Measurements from ENCODE around the gene FSD1.
"Not testable (repeated sequence)": the region's sequence is repeated elsewhere in the genome, so short reads cannot be mapped to it uniquely, and the experiment has no call there.

Gene FSD1

GRCh38 chr19:4268816-4269430, 35.5 kb upstream of the FSD1 start:
- Histone ChIP-seq H3K4me3 (ENCODE audit: low read length) (no peak overlapping the region), H3K27me3 (ENCODE audit: control insufficient read depth, insufficient read depth, low read length) (no peaks in the 10 kb centered on the region), H3K27ac (ENCODE audit: low read length) (no peak overlapping the region), H3K9me3 (ENCODE audit: control insufficient read depth, insufficient read depth, low read length) (no peaks in the 10 kb centered on the region), H3K36me3 (ENCODE audit: control insufficient read depth, insufficient read depth, low read length) (peaks cover 10% of the 10 kb centered on the region), H3K4me1 (ENCODE audit: control insufficient read depth, insufficient read depth, low read length) (no peaks in the 10 kb centered on the region; the same call in 1 of the 2 replicates)
- no peak for DNase-seq (ENCODE audit: low read depth, low spot score)
- no CpG with 5 or more reads among the region's 13 CpGs for WGBS (ENCODE audit: insufficient coverage, insufficient read length)

GRCh38 chr19:4272894-4273293, 31.5 kb upstream of the FSD1 start:
- Histone ChIP-seq H3K27ac (ENCODE audit: low read length) (no peak overlapping the region), H3K9me3 (ENCODE audit: control insufficient read depth, insufficient read depth, low read length) (no peaks in the 10 kb centered on the region), H3K4me1 (ENCODE audit: control insufficient read depth, insufficient read depth, low read length) (no peaks in the 10 kb centered on the region; the same call in 1 of the 2 replicates), H3K4me3 (ENCODE audit: low read length) (no peak overlapping the region), H3K36me3 (ENCODE audit: control insufficient read depth, insufficient read depth, low read length) (peaks cover 8% of the 10 kb centered on the region), H3K27me3 (ENCODE audit: control insufficient read depth, insufficient read depth, low read length) (no peaks in the 10 kb centered on the region)
- no CpG with 5 or more reads among the region's 10 CpGs for WGBS (ENCODE audit: insufficient coverage, insufficient read length)
- DNase-seq (ENCODE audit: low read depth, low spot score), result no peak

GRCh38 chr19:4274321-4274686, 30.1 kb upstream of the FSD1 start:
- not testable (repeated sequence) for H3K27me3 ChIP-seq (ENCODE audit: control insufficient read depth, insufficient read depth, low read length); H3K27ac ChIP-seq (ENCODE audit: low read length); H3K4me1 ChIP-seq (ENCODE audit: control insufficient read depth, insufficient read depth, low read length); H3K9me3 ChIP-seq (ENCODE audit: control insufficient read depth, insufficient read depth, low read length); H3K4me3 ChIP-seq (ENCODE audit: low read length); H3K36me3 ChIP-seq (ENCODE audit: control insufficient read depth, insufficient read depth, low read length); DNase-seq (ENCODE audit: low read depth, low spot score)
- no CpG with 5 or more reads among the region's 6 CpGs for WGBS (ENCODE audit: insufficient coverage, insufficient read length)

GRCh38 chr19:4277191-4277696, 27.2 kb upstream of the FSD1 start:
- Histone ChIP-seq H3K4me3 (ENCODE audit: low read length) (no peak overlapping the region), H3K27me3 (ENCODE audit: control insufficient read depth, insufficient read depth, low read length) (peaks cover 13% of the 10 kb centered on the region; the same call in 1 of the 2 replicates), H3K36me3 (ENCODE audit: control insufficient read depth, insufficient read depth, low read length) (no peaks in the 10 kb centered on the region), H3K9me3 (ENCODE audit: control insufficient read depth, insufficient read depth, low read length) (no peaks in the 10 kb centered on the region), H3K27ac (ENCODE audit: low read length) (no peak overlapping the region), H3K4me1 (ENCODE audit: control insufficient read depth, insufficient read depth, low read length) (0 out of 2 replicates have a peak, but pooled peaks cover 1% of the 10 kb centered on the region)
- WGBS (ENCODE audit: insufficient coverage, insufficient read length), result no CpG with 5 or more reads among the region's 16 CpGs
- no peak for DNase-seq (ENCODE audit: low read depth, low spot score)

GRCh38 chr19:4278010-4278409, 26.4 kb upstream of the FSD1 start:
- Histone ChIP-seq H3K27ac (ENCODE audit: low read length) (no peak overlapping the region), H3K9me3 (ENCODE audit: control insufficient read depth, insufficient read depth, low read length) (no peaks in the 10 kb centered on the region), H3K27me3 (ENCODE audit: control insufficient read depth, insufficient read depth, low read length) (peaks cover 13% of the 10 kb centered on the region; the same call in 1 of the 2 replicates), H3K4me1 (ENCODE audit: control insufficient read depth, insufficient read depth, low read length) (0 out of 2 replicates have a peak, but pooled peaks cover 1% of the 10 kb centered on the region), H3K4me3 (ENCODE audit: low read length) (no peak overlapping the region), H3K36me3 (ENCODE audit: control insufficient read depth, insufficient read depth, low read length) (no peaks in the 10 kb centered on the region)
- no CpG with 5 or more reads among the region's 4 CpGs for WGBS (ENCODE audit: insufficient coverage, insufficient read length)
- DNase-seq (ENCODE audit: low read depth, low spot score), result no peak

GRCh38 chr19:4278419-4279266, 25.8 kb upstream of the FSD1 start, which contains the start of gene SHD:
SHD (plus strand) TSS chr19:4279266; CDS start chr19:4280064, 798 bp downstream.
- DNase-seq (ENCODE audit: low read depth, low spot score), result no peak
- peaks cover 13% of the 10 kb centered on the region; the same call in 1 of the 2 replicates for H3K27me3 ChIP-seq (ENCODE audit: control insufficient read depth, insufficient read depth, low read length)
- H3K4me3 ChIP-seq (ENCODE audit: low read length), result peak within 1 kb of the TSS; percentile 70; the same call in 1 of the 2 replicates
- no peaks in the 10 kb centered on the region for H3K36me3 ChIP-seq (ENCODE audit: control insufficient read depth, insufficient read depth, low read length)
- no CpG with 5 or more reads among the region's 44 CpGs for WGBS (ENCODE audit: insufficient coverage, insufficient read length)
- no peaks in the 10 kb centered on the region for H3K9me3 ChIP-seq (ENCODE audit: control insufficient read depth, insufficient read depth, low read length)
- 0 out of 2 replicates have a peak, but pooled peaks cover 1% of the 10 kb centered on the region for H3K4me1 ChIP-seq (ENCODE audit: control insufficient read depth, insufficient read depth, low read length)
- H3K27ac ChIP-seq (ENCODE audit: low read length), result no peak within 1 kb of the TSS

GRCh38 chr19:4279267-4279529, 25.2 kb upstream of the FSD1 start:
- 0 out of 2 replicates have a peak, but pooled peaks cover 1% of the 10 kb centered on the region for H3K4me1 ChIP-seq (ENCODE audit: control insufficient read depth, insufficient read depth, low read length)
- no peaks in the 10 kb centered on the region for H3K36me3 ChIP-seq (ENCODE audit: control insufficient read depth, insufficient read depth, low read length)
- H3K27me3 ChIP-seq (ENCODE audit: control insufficient read depth, insufficient read depth, low read length), result peaks cover 13% of the 10 kb centered on the region; the same call in 1 of the 2 replicates
- WGBS (ENCODE audit: insufficient coverage, insufficient read length), result no CpG with 5 or more reads among the region's 30 CpGs
- no peak for DNase-seq (ENCODE audit: low read depth, low spot score)
- no peaks in the 10 kb centered on the region for H3K9me3 ChIP-seq (ENCODE audit: control insufficient read depth, insufficient read depth, low read length)
- no peak overlapping the region for H3K27ac ChIP-seq (ENCODE audit: low read length)
- peak overlapping the region; percentile 70; the same call in 1 of the 2 replicates for H3K4me3 ChIP-seq (ENCODE audit: low read length)

- Histone ChIP-seq H3K27me3 (ENCODE audit: control insufficient read depth, insufficient read depth, low read length) (peaks cover 13% of the 10 kb centered on the region; the same call in 1 of the 2 replicates), H3K4me3 (ENCODE audit: low read length) (peak overlapping the region; percentile 70; the same call in 1 of the 2 replicates), H3K4me1 (ENCODE audit: control insufficient read depth, insufficient read depth, low read length) (0 out of 2 replicates have a peak, but pooled peaks cover 1% of the 10 kb centered on the region), H3K27ac (ENCODE audit: low read length) (no peak overlapping the region), H3K36me3 (ENCODE audit: control insufficient read depth, insufficient read depth, low read length) (no peaks in the 10 kb centered on the region), H3K9me3 (ENCODE audit: control insufficient read depth, insufficient read depth, low read length) (no peaks in the 10 kb centered on the region)
- no CpG with 5 or more reads among the region's 71 CpGs for WGBS (ENCODE audit: insufficient coverage, insufficient read length)
- DNase-seq (ENCODE audit: low read depth, low spot score), result no peak
Observed at GRCh38 chr19:4279530-4280422, 24.6 kb upstream of the FSD1 start.

- H3K4me3 ChIP-seq (ENCODE audit: low read length), result no peak overlapping the region
- H3K27ac ChIP-seq (ENCODE audit: low read length), result no peak overlapping the region
- DNase-seq (ENCODE audit: low read depth, low spot score), result peak; percentile 90
- no peaks in the 10 kb centered on the region for H3K36me3 ChIP-seq (ENCODE audit: control insufficient read depth, insufficient read depth, low read length)
- H3K4me1 ChIP-seq (ENCODE audit: control insufficient read depth, insufficient read depth, low read length), result no peaks in the 10 kb centered on the region
- H3K9me3 ChIP-seq (ENCODE audit: control insufficient read depth, insufficient read depth, low read length), result no peaks in the 10 kb centered on the region
- no CpG with 5 or more reads among the region's 20 CpGs for WGBS (ENCODE audit: insufficient coverage, insufficient read length)
- peaks cover 13% of the 10 kb centered on the region; the same call in 1 of the 2 replicates for H3K27me3 ChIP-seq (ENCODE audit: control insufficient read depth, insufficient read depth, low read length)
Observed at GRCh38 chr19:4284176-4284958, 20.0 kb upstream of the FSD1 start.
